DOHH2 (cell line): Measurements from ENCODE around the gene SCN1A.
"Not testable (repeated sequence)": the region's sequence is repeated elsewhere in the genome, so short reads cannot be mapped to it uniquely, and the experiment has no call there.

Experiments
- H3F3A ChIP-seq: fragments of 200-600 bp; sonication (generic), shearing (Covaris generic); 2 replicates; pipeline ENCODE4 v1.6.0; 2016; ENCODE audit warnings: antibody characterized with exemption, mild to moderate bottlenecking; ENCODE audit not compliant: control insufficient read depth, insufficient read depth
- H3K27ac ChIP-seq: fragments of 200-600 bp; sonication (generic); 2 replicates; pipeline ENCODE4 v1.5.1; 2014; ENCODE audit warnings: low read depth, mild to moderate bottlenecking, low read length, moderate library complexity
- H3K27me3 ChIP-seq: fragments of 200-600 bp; sonication (generic); 2 replicates; pipeline ENCODE4 v1.6.1; 2014; ENCODE audit warnings: mild to moderate bottlenecking, low read length, mixed read lengths; ENCODE audit not compliant: control insufficient read depth
- H3K36me3 ChIP-seq: fragments of 200-600 bp; sonication (generic); 2 replicates; pipeline ENCODE4 v1.6.1; 2014; ENCODE audit warnings: mild to moderate bottlenecking, low read length, moderate library complexity, mixed read lengths; ENCODE audit not compliant: control insufficient read depth
- H3K4me1 ChIP-seq: fragments of 200-600 bp; sonication (generic); 2 replicates; pipeline ENCODE4 v1.6.1; 2014; ENCODE audit warnings: mild to moderate bottlenecking, low read length, mixed read lengths; ENCODE audit not compliant: control insufficient read depth
- H3K4me2 ChIP-seq: fragments of 200-600 bp; sonication (generic); 2 replicates; pipeline ENCODE4 v1.6.0; 2014; ENCODE audit warnings: mild to moderate bottlenecking, low read length, moderate library complexity
- H3K4me3 ChIP-seq: fragments of 200-600 bp; sonication (generic); 2 replicates; pipeline ENCODE4 v1.5.1; 2014; ENCODE audit warnings: mild to moderate bottlenecking, low read length, mixed read lengths
- H3K79me2 ChIP-seq: fragments of 200-600 bp; sonication (generic); 2 replicates; pipeline ENCODE4 v1.6.1; 2014; ENCODE audit warnings: mild to moderate bottlenecking, low read length, mixed read lengths; ENCODE audit not compliant: control insufficient read depth
- H3K9me2 ChIP-seq: fragments of 200-600 bp; sonication (generic); replicated peaks from 2 replicates; pipeline ENCODE4 v1.6.1; 2014; ENCODE audit warnings: mild to moderate bottlenecking, low read length, mixed read lengths; ENCODE audit not compliant: control insufficient read depth
- H3K9me3 ChIP-seq: fragments of 200-600 bp; sonication (generic); 2 replicates; pipeline ENCODE4 v1.6.1; 2014; ENCODE audit warnings: antibody characterized with exemption, low read length, mixed read lengths; ENCODE audit not compliant: control insufficient read depth, insufficient read depth
- H4K20me1 ChIP-seq: fragments of 200-600 bp; sonication (generic); 2 replicates; pipeline ENCODE4 v1.6.0; 2014; ENCODE audit warnings: low read depth, mild to moderate bottlenecking, antibody characterized with exemption, low read length, moderate library complexity; ENCODE audit not compliant: control insufficient read depth, insufficient read depth
- EZH2phosphoT487 ChIP-seq: fragments of 200-600 bp; sonication (generic); IDR thresholded peaks from 2 replicates; pipeline ENCODE4 v1.6.1; 2017; ENCODE audit warnings: borderline replicate concordance, mild to moderate bottlenecking, antibody characterized with exemption, low read length, moderate library complexity, mixed read lengths
- TF ChIP-seq, protein P1 (sequence below): fragments of 200-600 bp; sonication (generic); IDR thresholded peaks from one replicate; pipeline ENCODE4 v1.5.1; 2014; ENCODE audit warnings: antibody characterized with exemption, mild to moderate bottlenecking, low read depth, low read length; ENCODE audit not compliant: poor library complexity, severe bottlenecking

The SCN1A gene

DNA sequence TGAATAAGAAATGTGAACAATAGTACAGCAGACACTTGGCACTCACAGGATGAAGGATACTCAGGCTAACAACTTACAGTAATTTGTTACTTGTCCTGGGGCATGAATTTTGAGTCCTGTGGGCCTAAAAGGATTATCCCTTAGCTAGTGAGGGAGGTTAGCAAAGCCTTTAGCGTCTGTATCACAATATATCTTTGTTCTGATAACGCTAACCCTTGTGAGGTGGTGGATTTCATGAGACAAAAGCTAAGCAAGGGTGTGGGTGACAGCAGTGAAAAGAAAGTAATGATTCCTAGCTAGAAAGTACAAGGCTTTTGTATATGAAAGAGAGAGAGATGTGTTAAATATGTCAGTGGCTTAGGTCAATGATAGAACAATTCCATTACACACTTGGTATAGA, 127.4 kb downstream of the SCN1A start:
- Histone ChIP-seq H3K4me3 (no peak overlapping the region), H3K27me3 (no peaks in the 10 kb centered on the region), H3F3A (no peaks in the 10 kb centered on the region), H4K20me1 (no peaks in the 10 kb centered on the region), H3K9me2 (no peaks in the 10 kb centered on the region), H3K27ac (no peak overlapping the region), H3K4me2 (no peak overlapping the region), H3K9me3 (no peaks in the 10 kb centered on the region), H3K36me3 (no peaks in the 10 kb centered on the region), H3K79me2 (no peaks in the 10 kb centered on the region), H3K4me1 (no peaks in the 10 kb centered on the region)
- no peak for TF ChIP-seq EZH2phosphoT487
- TF ChIP-seq, protein P1, sequence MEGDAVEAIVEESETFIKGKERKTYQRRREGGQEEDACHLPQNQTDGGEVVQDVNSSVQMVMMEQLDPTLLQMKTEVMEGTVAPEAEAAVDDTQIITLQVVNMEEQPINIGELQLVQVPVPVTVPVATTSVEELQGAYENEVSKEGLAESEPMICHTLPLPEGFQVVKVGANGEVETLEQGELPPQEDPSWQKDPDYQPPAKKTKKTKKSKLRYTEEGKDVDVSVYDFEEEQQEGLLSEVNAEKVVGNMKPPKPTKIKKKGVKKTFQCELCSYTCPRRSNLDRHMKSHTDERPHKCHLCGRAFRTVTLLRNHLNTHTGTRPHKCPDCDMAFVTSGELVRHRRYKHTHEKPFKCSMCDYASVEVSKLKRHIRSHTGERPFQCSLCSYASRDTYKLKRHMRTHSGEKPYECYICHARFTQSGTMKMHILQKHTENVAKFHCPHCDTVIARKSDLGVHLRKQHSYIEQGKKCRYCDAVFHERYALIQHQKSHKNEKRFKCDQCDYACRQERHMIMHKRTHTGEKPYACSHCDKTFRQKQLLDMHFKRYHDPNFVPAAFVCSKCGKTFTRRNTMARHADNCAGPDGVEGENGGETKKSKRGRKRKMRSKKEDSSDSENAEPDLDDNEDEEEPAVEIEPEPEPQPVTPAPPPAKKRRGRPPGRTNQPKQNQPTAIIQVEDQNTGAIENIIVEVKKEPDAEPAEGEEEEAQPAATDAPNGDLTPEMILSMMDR: no peak

DNA sequence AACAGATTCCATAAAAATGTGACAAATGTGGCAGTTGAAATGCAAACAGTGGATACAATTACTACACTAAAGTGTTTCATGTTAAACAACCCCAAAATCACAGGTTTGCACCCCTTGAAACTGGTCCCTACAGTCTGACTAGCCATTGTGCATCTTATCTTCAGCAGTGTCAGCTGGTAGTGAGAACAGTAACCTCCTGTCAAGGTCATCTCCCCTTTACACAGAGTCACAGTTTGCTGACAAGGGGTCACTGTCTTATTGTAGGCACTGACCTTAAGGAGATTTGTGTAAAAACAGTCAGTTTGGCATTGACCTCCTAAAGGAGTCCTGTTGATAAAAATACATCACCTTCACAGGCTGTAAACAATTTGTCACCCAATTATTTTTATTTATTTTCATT, 137.0 kb downstream of the SCN1A start:
- no peaks in the 10 kb centered on the region for H3K27me3 ChIP-seq

DNA sequence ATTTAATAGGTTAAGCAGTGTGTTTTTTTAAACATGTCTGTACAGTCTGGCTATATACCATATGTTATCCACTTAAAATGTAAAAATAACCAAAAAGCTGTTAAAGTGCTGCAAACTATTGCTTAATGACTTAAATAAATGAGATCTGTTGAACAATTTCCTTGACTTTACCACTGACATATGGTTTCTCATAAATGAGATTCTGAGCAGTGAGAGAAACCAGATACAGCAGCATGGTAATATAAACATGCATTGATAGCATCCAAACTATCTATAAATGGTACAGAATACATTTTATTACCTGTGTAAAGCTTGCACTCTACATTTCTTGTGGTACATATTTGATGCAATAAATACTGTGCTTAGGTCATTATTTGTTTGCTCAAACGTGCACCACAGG, 138.0 kb downstream of the SCN1A start:
- Histone ChIP-seq H3K9me3 (no peaks in the 10 kb centered on the region), H3K9me2 (no peaks in the 10 kb centered on the region), H3K4me1 (no peaks in the 10 kb centered on the region), H3K4me3 (no peak overlapping the region), H3K79me2 (no peaks in the 10 kb centered on the region), H4K20me1 (no peaks in the 10 kb centered on the region), H3F3A (no peaks in the 10 kb centered on the region), H3K36me3 (no peaks in the 10 kb centered on the region), H3K27me3 (no peaks in the 10 kb centered on the region), H3K27ac (no peak overlapping the region), H3K4me2 (no peak overlapping the region)
- no peak for TF ChIP-seq EZH2phosphoT487
- TF ChIP-seq, protein P1: no peak

More for the DNA sequence above, 137.0 kb downstream of the SCN1A start:
- Histone ChIP-seq H3K27ac (no peak overlapping the region), H3K4me2 (no peak overlapping the region), H4K20me1 (no peaks in the 10 kb centered on the region), H3F3A (no peaks in the 10 kb centered on the region), H3K79me2 (no peaks in the 10 kb centered on the region), H3K36me3 (no peaks in the 10 kb centered on the region), H3K9me3 (no peaks in the 10 kb centered on the region), H3K9me2 (no peaks in the 10 kb centered on the region), H3K4me3 (no peak overlapping the region), H3K4me1 (no peaks in the 10 kb centered on the region)
- no peak for TF ChIP-seq EZH2phosphoT487
- TF ChIP-seq, protein P1: no peak

- Histone ChIP-seq H3K4me3 (no peak overlapping the region), H3K9me2 (no peaks in the 10 kb centered on the region), H3K4me2 (no peak overlapping the region), H3K4me1 (no peaks in the 10 kb centered on the region), H3K36me3 (no peaks in the 10 kb centered on the region), H3K27me3 (no peaks in the 10 kb centered on the region), H3K9me3 (no peaks in the 10 kb centered on the region), H4K20me1 (no peaks in the 10 kb centered on the region), H3K27ac (no peak overlapping the region), H3K79me2 (no peaks in the 10 kb centered on the region), H3F3A (no peaks in the 10 kb centered on the region)
- TF ChIP-seq, protein P1: no peak
- no peak for TF ChIP-seq EZH2phosphoT487
Measured at GRCh38 chr2:165985120-165985519, 142.7 kb downstream of the SCN1A start.

DNA sequence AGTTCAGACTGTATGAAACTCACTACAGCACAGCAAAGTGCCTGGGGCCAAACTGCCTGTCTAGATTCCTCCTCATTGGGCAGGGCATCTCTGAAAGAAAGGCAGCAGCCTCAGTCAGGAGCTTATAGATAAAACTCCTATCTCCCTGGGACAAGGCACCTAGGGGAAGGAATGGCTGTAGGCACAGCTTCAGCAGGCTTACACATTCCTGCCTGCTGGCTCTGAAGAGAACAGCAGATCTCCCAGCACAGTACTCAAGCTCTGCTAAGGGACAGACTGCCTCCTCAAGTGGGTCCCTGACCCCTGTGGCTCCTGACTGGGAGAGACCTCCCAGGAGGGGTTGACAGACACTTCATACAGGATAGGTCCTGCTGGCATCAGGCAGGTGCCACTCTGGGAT, 155.7 kb downstream of the SCN1A start:
- H3K9me3 ChIP-seq, H3F3A ChIP-seq, H3K4me3 ChIP-seq, H3K27me3 ChIP-seq, H3K4me2 ChIP-seq, H3K79me2 ChIP-seq, H4K20me1 ChIP-seq, H3K36me3 ChIP-seq, H3K9me2 ChIP-seq, H3K27ac ChIP-seq, H3K4me1 ChIP-seq: not testable (repeated sequence)
